HepG2 (cell line): ENCODE results near the gene CNTFR. TPM values are rescaled to one million over a fixed set of nuclear protein-coding genes. Genes with fewer than 3 reads are reported as not detected.

Experiments used
- GABPA ChIP-seq, 2 experiments: IDR thresholded peaks; 2 replicates each; pipeline ENCODE4 v1.6.1; 2011 to 2016; ENCODE audit warnings: low read depth in 2 of 2, low read length in 1 of 2, missing biosample characterization in 1 of 2, missing genetic modification characterization in 1 of 2
- ONECUT2 ChIP-seq: sonication (generic); formaldehyde crosslinking; IDR thresholded peaks from 2 replicates; pipeline ENCODE4 v1.4.0; 2020; ENCODE audit warnings: missing genetic modification reagents
- SNRNP70 ChIP-seq: fragments of 200-400 bp; formaldehyde crosslinking; IDR thresholded peaks from 2 replicates; pipeline ENCODE4 v1.6.1; 2017; ENCODE audit warnings: mild to moderate bottlenecking, low read depth, low read length, moderate library complexity
- ZNF7 ChIP-seq: IDR thresholded peaks from 2 replicates; pipeline ENCODE4 v1.6.1; 2016; ENCODE audit warnings: missing biosample characterization, missing genetic modification reagents
- ZNF768 ChIP-seq: sonication (generic); formaldehyde crosslinking; IDR thresholded peaks from 2 replicates; pipeline ENCODE4 v1.4.0; 2020; ENCODE audit warnings: missing genetic modification reagents
- polyA plus RNA-seq, 8 experiments: library from polyadenylated mRNA; depleted of rRNA in 3 of 8; stranded (reverse) in 7 of 8; unstranded in 1 of 8; fragments of >200 nt; fragmentation: Illumina TruSeq in 4 of 8; extraction: Trizol in 4 of 8; gene quantifications; 2 replicates each; pipeline versions ENCODE4 v1.2.1 to v1.2.3, GENCODE V29; 2011 to 2016; ENCODE audit warnings: low read depth in 4 of 8, missing spikeins in 1 of 8, mixed read lengths in 1 of 8; ENCODE audit not compliant: insufficient read depth in 1 of 8
- total RNA-seq, 5 experiments: library from RNA; depleted of rRNA; stranded (reverse); fragments of >200 nt; fragmentation: Illumina TruSeq; extraction: Trizol; gene quantifications; 2 replicates each; pipeline ENCODE4 v1.2.3, GENCODE V29; 2016; ENCODE audit warnings: low read depth in 1 of 5
- TF ChIP-seq, protein P1 (sequence below): sonication (generic); formaldehyde crosslinking; IDR thresholded peaks from 2 replicates; pipeline ENCODE4 v1.4.0; 2020; ENCODE audit warnings: missing genetic modification reagents, borderline replicate concordance
- TF ChIP-seq, protein P2 (sequence below): sonication (generic); formaldehyde crosslinking; IDR thresholded peaks from 2 replicates; pipeline ENCODE4 v1.4.0; 2020; ENCODE audit warnings: missing genetic modification reagents, borderline replicate concordance
- TF ChIP-seq, protein P3 (sequence below): sonication (generic); formaldehyde crosslinking; IDR thresholded peaks from 2 replicates; pipeline ENCODE4 v1.4.0; 2020; ENCODE audit warnings: mild to moderate bottlenecking, missing genetic modification reagents
- TF ChIP-seq, protein P4 (sequence below), 2 experiments: sonication (generic) in 1 of 2; formaldehyde crosslinking in 1 of 2; IDR thresholded peaks; 2 replicates each; pipeline versions ENCODE4 v1.4.0 to v1.6.1; 2016 to 2020; ENCODE audit warnings: borderline replicate concordance in 1 of 2, low read depth in 1 of 2, mild to moderate bottlenecking in 1 of 2, missing genetic modification reagents in 1 of 2
- TF ChIP-seq, protein P5 (sequence below): sonication (generic); formaldehyde crosslinking; IDR thresholded peaks from 2 replicates; pipeline ENCODE4 v1.5.1; 2020; ENCODE audit warnings: mild to moderate bottlenecking, moderate library complexity, missing genetic modification reagents

Gene CNTFR
- total and polyA plus RNA-seq, 2 of the 13 experiments (the other 11 are each of a cell fraction or from before 2014, with no cell fraction given) = not detected

DNA sequence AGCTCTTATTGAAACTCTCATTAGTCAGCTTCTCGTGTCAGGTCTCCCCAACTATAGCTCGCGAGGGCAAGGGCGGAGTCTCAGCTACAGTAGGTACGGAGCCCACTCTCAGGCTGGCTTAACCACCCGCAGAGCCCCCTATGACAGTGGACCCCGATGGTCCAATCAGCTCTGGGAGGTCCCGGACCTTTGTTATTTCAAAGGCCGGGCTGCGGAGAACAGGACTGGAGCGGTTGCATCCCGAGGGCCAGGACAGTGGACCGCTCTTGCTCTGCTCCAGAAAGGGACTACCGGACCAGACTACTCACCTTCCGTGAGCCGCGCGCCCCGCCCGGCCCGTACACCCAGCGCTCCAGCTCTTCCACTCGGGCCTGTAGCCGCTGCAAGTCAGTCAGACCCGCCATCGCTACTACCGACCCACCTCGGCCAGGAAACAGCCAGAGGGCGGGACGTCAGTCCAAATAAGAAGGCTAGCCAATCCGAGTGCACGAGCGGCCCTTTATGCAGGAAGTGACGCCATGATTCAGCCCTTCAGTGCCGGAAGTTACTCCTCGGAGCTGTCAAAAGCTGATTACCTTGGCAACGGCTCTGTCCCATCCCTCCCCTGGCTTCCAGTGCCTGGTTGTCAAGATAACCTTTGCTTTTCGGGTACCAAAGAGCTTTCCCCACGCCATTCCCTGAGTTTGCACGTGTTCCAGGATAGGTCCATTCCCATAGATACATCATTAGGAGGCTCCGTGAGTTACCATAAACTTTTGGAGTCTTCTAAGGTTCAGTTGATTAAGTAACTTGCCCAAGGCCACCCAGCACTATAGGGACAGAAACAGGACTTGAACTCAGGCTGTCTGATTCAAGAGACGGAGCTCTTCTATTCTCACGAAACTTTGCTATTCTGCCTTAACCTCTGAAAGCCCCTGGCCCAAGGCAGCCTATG lies 30.8 kb upstream of the CNTFR start, which contains the start of gene DCTN3 (continued):
- TF ChIP-seq, protein P1, sequence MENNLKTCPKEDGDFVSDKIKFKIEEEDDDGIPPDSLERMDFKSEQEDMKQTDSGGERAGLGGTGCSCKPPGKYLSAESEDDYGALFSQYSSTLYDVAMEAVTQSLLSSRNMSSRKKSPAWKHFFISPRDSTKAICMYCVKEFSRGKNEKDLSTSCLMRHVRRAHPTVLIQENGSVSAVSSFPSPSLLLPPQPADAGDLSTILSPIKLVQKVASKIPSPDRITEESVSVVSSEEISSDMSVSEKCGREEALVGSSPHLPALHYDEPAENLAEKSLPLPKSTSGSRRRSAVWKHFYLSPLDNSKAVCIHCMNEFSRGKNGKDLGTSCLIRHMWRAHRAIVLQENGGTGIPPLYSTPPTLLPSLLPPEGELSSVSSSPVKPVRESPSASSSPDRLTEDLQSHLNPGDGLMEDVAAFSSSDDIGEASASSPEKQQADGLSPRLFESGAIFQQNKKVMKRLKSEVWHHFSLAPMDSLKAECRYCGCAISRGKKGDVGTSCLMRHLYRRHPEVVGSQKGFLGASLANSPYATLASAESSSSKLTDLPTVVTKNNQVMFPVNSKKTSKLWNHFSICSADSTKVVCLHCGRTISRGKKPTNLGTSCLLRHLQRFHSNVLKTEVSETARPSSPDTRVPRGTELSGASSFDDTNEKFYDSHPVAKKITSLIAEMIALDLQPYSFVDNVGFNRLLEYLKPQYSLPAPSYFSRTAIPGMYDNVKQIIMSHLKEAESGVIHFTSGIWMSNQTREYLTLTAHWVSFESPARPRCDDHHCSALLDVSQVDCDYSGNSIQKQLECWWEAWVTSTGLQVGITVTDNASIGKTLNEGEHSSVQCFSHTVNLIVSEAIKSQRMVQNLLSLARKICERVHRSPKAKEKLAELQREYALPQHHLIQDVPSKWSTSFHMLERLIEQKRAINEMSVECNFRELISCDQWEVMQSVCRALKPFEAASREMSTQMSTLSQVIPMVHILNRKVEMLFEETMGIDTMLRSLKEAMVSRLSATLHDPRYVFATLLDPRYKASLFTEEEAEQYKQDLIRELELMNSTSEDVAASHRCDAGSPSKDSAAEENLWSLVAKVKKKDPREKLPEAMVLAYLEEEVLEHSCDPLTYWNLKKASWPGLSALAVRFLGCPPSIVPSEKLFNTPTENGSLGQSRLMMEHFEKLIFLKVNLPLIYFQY (CRISPR knock-in tag) = no peak
- TF ChIP-seq, protein P2, sequence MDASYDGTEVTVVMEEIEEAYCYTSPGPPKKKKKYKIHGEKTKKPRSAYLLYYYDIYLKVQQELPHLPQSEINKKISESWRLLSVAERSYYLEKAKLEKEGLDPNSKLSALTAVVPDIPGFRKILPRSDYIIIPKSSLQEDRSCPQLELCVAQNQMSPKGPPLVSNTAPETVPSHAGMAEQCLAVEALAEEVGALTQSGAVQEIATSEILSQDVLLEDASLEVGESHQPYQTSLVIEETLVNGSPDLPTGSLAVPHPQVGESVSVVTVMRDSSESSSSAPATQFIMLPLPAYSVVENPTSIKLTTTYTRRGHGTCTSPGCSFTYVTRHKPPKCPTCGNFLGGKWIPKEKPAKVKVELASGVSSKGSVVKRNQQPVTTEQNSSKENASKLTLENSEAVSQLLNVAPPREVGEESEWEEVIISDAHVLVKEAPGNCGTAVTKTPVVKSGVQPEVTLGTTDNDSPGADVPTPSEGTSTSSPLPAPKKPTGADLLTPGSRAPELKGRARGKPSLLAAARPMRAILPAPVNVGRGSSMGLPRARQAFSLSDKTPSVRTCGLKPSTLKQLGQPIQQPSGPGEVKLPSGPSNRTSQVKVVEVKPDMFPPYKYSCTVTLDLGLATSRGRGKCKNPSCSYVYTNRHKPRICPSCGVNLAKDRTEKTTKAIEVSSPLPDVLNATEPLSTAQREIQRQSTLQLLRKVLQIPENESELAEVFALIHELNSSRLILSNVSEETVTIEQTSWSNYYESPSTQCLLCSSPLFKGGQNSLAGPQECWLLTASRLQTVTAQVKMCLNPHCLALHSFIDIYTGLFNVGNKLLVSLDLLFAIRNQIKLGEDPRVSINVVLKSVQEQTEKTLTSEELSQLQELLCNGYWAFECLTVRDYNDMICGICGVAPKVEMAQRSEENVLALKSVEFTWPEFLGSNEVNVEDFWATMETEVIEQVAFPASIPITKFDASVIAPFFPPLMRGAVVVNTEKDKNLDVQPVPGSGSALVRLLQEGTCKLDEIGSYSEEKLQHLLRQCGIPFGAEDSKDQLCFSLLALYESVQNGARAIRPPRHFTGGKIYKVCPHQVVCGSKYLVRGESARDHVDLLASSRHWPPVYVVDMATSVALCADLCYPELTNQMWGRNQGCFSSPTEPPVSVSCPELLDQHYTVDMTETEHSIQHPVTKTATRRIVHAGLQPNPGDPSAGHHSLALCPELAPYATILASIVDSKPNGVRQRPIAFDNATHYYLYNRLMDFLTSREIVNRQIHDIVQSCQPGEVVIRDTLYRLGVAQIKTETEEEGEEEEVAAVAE (CRISPR knock-in tag) = 0 out of 2 replicates have a peak, but pooled peaks have one; percentile 24
- TF ChIP-seq SNRNP70 (no peak), ZNF7 (CRISPR knock-in tag) (no peak), ZNF768 (no peak; the same call in 1 of the 2 replicates), ONECUT2 (CRISPR knock-in tag) (no peak), GABPA (IDR thresholded peaks at IDR 0.05; ENCODE audit: low read depth, low read length) (peak; percentile 89), GABPA (CRISPR knock-in tag; IDR thresholded peaks at IDR 0.05; ENCODE audit: low read depth) (peak; percentile 97)
- TF ChIP-seq, protein P3, sequence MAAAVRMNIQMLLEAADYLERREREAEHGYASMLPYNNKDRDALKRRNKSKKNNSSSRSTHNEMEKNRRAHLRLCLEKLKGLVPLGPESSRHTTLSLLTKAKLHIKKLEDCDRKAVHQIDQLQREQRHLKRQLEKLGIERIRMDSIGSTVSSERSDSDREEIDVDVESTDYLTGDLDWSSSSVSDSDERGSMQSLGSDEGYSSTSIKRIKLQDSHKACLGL = peak; percentile 63; the same call in 1 of the 2 replicates
- TF ChIP-seq, protein P4, sequence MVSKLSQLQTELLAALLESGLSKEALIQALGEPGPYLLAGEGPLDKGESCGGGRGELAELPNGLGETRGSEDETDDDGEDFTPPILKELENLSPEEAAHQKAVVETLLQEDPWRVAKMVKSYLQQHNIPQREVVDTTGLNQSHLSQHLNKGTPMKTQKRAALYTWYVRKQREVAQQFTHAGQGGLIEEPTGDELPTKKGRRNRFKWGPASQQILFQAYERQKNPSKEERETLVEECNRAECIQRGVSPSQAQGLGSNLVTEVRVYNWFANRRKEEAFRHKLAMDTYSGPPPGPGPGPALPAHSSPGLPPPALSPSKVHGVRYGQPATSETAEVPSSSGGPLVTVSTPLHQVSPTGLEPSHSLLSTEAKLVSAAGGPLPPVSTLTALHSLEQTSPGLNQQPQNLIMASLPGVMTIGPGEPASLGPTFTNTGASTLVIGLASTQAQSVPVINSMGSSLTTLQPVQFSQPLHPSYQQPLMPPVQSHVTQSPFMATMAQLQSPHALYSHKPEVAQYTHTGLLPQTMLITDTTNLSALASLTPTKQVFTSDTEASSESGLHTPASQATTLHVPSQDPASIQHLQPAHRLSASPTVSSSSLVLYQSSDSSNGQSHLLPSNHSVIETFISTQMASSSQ (IDR thresholded peaks at IDR 0.05; ENCODE audit: low read depth) = no peak
- TF ChIP-seq, protein P4 (CRISPR knock-in tag; IDR thresholded peaks at IDR 0.05; ENCODE audit: borderline replicate concordance) = no peak
- TF ChIP-seq, protein P5, sequence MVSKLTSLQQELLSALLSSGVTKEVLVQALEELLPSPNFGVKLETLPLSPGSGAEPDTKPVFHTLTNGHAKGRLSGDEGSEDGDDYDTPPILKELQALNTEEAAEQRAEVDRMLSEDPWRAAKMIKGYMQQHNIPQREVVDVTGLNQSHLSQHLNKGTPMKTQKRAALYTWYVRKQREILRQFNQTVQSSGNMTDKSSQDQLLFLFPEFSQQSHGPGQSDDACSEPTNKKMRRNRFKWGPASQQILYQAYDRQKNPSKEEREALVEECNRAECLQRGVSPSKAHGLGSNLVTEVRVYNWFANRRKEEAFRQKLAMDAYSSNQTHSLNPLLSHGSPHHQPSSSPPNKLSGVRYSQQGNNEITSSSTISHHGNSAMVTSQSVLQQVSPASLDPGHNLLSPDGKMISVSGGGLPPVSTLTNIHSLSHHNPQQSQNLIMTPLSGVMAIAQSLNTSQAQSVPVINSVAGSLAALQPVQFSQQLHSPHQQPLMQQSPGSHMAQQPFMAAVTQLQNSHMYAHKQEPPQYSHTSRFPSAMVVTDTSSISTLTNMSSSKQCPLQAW (CRISPR knock-in tag) = 0 out of 2 replicates have a peak, but pooled peaks have one; percentile 54
